ENCODE measurements around the gene SOX6.
"Not testable (repeated sequence)": the region's sequence is repeated elsewhere in the genome, so short reads cannot be mapped to it uniquely, and the experiment has no call there.

SOX6 gene

GRCh38 chr11:16155448-16155847, 200.9 kb downstream of the SOX6 start:
- no peak overlapping the region for H3K4me3 ChIP-seq (ENCODE audit: low read depth, low read length)

- H3K4me3 ChIP-seq (ENCODE audit: low read depth, low read length), result no peak overlapping the region
Observed at GRCh38 chr11:16154715-16155396, 201.5 kb downstream of the SOX6 start.

- H3K4me3 ChIP-seq (ENCODE audit: low read depth, low read length), result no peak overlapping the region
Observed at GRCh38 chr11:16153951-16154350, 202.4 kb downstream of the SOX6 start.

DNA sequence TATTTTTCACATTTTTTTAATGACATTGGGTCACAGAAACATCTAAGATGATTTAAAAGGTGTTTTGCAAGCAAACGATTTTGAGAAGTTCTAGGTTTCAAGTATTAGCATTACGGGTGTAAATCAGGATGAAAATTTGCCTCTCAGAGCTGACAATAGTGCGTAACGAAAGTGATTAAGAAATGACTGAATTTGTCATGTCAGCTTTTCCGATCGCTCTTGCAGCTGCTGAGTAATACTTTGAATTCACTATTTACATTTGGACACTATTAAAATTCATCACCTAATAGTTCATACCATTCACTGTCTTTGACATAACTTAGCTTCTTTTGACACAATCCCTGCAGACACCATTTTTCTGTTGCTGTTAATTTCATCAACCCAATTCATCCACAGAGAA, 205.2 kb downstream of the SOX6 start:
- H3K4me3 ChIP-seq (ENCODE audit: low read depth, low read length), result no peak overlapping the region

GRCh38 chr11:16149476-16149875, 206.9 kb downstream of the SOX6 start:
- no peak overlapping the region for H3K4me3 ChIP-seq (ENCODE audit: low read depth, low read length)

GRCh38 chr11:16148301-16148931, 207.9 kb downstream of the SOX6 start:
- no peak overlapping the region for H3K4me3 ChIP-seq (ENCODE audit: low read depth, low read length)

- not testable (repeated sequence) for H3K4me3 ChIP-seq (ENCODE audit: low read depth, low read length)
Observed at GRCh38 chr11:16146980-16147379, 209.4 kb downstream of the SOX6 start.

DNA sequence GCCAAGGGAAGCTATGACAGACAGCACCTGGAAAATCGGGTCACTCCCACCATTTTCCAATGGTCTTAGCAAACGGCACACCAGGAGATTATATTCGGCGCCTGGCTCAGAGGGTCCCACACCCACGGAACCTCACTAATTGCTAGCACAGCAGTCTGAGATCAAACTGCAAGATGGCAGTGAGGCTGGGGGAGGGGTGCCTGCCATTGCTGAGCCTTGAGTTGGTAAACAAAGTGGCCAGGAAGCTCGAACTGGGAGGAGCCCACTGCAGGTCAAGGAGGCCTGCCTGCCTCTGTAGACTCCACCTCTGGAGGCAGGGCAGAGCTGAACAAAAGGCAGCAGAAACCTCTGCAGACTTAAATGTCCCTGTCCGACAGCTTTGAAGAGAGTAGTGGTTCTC, 214.7 kb downstream of the SOX6 start:
- H3K4me3 ChIP-seq (ENCODE audit: low read depth, low read length), result not testable (repeated sequence)

DNA sequence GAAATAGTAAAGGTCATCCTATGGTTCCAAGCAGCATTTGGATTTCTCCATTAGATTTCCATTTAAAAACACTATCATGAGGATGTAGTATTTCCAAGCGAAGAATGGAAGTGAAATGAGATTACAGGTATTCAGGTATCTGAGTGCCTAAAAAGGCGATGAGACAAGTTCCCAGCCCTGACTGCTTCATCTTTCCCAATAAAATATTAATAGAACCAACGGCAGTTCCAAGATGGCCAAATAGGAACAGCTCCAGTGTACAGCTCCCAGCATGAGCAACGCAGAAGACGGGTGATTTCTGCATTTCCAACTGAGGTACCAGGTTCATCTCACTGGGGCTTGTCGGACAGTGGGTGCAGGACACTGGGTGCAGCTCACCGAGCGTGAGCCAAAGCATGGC, 215.2 kb downstream of the SOX6 start:
- H3K4me3 ChIP-seq (ENCODE audit: low read depth, low read length), result not testable (repeated sequence)

DNA sequence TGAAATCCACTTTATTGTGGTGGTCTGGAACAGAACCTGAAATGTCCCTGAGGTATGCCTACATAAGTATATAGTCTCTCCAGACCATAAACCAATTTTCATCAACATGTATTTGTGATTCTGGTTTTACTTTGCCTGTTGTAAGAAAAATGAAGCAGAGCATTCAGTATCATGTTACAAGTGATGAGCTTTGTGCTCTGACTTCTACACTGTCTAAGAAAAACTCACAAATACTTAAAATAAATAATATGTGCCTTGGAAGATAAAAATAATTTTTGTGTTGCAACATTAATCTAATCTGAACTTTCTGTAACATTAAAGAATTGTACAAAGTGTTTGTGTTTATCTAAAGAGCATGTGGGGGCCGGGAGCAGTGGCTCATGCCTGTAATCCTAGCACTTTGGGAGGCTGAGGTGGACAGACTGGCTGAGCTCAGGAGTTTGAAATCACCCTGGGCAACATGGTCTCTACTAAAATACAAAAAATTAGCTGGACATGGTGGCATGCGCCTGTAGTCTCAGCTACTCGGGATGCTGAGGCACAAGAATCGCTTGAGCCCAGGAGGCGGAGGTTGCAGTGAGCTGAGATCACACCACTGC, 219.5 kb downstream of the SOX6 start:
- no peak overlapping the region for H3K4me3 ChIP-seq (ENCODE audit: low read depth, low read length)

GRCh38 chr11:16133867-16134266, 222.5 kb downstream of the SOX6 start:
- H3K4me3 ChIP-seq (ENCODE audit: low read depth, low read length), result no peak overlapping the region

DNA sequence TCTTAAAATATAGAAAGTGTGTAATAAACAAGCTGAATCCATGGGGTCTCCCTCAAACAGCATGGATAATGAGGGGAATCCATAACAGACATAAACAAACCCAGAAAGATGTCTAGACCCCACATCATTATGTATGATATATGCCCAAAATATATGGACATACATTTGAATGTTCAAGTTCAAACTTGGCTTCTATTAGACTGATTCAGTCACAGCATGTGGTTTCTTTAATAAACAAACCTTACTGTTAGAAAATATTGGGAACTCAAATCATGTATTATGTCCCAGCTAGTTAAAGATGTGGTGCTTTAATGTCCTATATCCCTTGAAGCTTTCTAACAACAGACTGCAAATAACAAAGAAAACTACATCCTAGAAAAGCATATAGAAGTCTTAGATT, 228.6 kb downstream of the SOX6 start:
- no peak overlapping the region for H3K4me3 ChIP-seq (ENCODE audit: low read depth, low read length)

GRCh38 chr11:16126362-16126761, 230.0 kb downstream of the SOX6 start:
- no peak overlapping the region for H3K4me3 ChIP-seq (ENCODE audit: low read depth, low read length)

- H3K4me3 ChIP-seq (ENCODE audit: low read depth, low read length), result no peak overlapping the region
Observed at GRCh38 chr11:16125796-16126195, 230.6 kb downstream of the SOX6 start.

DNA sequence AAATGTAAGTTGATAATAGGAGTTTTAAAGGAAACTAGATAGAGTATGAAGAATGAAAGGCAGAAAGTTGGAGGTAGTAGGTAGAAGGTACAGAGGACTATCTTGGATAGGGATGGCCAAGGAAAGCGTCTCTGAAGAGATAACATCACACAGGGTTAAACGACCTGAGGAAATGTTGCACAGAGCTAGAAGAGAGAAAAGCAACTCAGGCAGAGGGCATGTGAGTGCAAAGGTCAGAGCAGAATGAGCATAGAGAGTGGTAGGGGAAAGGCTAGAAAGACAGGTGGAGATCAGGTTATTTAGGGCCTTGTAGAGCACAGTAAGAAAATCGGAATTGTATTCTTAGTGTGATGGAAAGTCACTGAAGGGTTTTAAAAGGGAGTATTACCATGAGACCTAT, 232.0 kb downstream of the SOX6 start:
- no peak overlapping the region for H3K4me3 ChIP-seq (ENCODE audit: low read depth, low read length)

DNA sequence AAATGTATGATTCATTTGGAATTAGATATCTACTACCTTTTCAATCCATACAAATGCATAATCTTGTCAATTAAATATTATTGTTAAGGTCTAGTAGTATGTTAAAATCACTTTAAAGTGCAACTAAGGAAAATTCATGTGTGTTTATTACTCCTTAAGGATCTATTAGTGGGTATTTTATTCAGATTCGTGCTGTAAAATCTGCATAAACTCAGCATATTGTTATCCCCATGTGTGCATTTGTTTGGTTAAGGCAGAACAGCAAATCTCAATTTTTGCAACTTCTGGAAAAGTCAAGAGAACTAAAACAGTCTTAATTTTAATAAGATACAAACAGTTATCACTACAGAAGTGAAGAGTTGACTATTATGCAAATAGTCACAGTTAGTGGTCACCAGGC, 234.5 kb downstream of the SOX6 start:
- no peak overlapping the region for H3K4me3 ChIP-seq (ENCODE audit: low read depth, low read length)

DNA sequence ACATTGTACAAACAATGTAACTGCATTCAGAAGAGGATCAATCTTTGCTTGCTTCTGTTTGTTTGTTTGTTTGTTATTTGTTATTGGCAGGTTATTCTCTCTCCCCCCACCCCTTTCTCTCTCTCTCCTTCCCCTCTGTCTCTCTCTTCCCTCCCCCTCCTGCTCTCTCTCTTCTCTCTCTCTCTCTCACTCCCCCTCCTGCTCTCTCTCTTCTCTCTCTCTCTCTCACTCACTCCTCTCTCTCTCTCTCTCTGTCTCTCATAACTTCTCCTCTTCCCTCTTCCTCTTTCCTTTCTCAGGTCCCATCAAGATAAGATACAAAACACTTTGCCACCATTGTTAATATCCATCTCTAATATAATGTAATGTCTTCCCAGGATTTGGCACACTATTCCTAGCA, 236.3 kb downstream of the SOX6 start:
- no peak overlapping the region for H3K4me3 ChIP-seq (ENCODE audit: low read depth, low read length)

- no peak overlapping the region for H3K4me3 ChIP-seq (ENCODE audit: low read depth, low read length)
Observed at GRCh38 chr11:16117989-16118756, 238.2 kb downstream of the SOX6 start.

GRCh38 chr11:16114978-16115871, 241.1 kb downstream of the SOX6 start:
- H3K4me3 ChIP-seq (ENCODE audit: low read depth, low read length), result no peak overlapping the region

DNA sequence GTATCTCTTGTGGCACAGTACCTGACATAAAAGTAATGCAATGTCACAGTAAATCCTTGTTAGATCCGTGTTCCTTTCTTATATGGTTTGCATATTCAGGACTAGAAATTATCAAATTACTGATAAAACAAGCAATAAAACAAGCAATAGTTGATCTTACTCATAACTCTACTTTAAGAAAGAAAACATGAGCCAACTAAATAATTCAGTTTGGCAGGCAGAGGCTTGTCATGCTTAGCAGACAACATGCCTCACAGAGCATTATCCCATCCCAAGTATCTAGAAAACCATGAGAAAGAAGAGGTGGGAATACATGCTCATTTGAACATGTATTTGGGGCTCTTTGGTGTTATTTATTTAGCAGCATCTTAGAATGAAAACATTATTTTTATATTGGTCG, 241.9 kb downstream of the SOX6 start:
- H3K4me3 ChIP-seq (ENCODE audit: low read depth, low read length), result no peak overlapping the region

DNA sequence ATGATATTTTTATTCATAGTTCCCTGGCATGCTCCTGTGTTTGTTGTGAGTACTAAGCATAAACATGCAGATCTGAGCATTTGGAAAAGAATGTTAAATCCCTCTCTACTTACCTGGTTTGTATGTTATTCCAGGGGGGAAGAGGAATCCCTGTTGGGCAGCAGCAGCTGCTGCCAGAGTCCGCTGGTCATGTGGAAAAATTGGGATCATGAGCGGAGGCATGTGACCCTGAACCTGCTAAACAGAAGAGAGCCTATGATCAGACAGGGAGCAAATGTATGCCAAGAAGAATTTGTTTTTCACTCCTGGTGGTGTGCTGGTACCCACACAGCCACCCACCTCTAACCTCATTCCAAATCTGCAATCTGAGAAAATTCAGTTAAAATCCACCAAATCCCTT, 244.7 kb downstream of the SOX6 start:
- no peak overlapping the region for H3K4me3 ChIP-seq (ENCODE audit: low read depth, low read length)

Measured in iPS-11a (cell line).